Stomach (tissue), 4 donors: ENCODE measurements around the gene SPON2.

ENCODE experiments used
- POLR2AphosphoS5 ChIP-seq, 3 donors: sonication (generic); formaldehyde crosslinking; IDR thresholded peaks; one replicate each; pipeline ENCODE4 v1.6.1; 2016; ENCODE audit warnings: antibody characterized with exemption in 3 of 3
- TF ChIP-seq, protein P1 (sequence below), 7 experiments: fragments of 450-650 bp in 4 of 7; fragments of 200-600 bp in 3 of 7; sonication (generic) in 3 of 7; IDR thresholded peaks; one replicate each; pipeline ENCODE4 v1.5.1; 2016 to 2019; ENCODE audit warnings: antibody characterized with exemption in 7 of 7, control low read depth in 2 of 7, mild to moderate bottlenecking in 1 of 7

DNA sequence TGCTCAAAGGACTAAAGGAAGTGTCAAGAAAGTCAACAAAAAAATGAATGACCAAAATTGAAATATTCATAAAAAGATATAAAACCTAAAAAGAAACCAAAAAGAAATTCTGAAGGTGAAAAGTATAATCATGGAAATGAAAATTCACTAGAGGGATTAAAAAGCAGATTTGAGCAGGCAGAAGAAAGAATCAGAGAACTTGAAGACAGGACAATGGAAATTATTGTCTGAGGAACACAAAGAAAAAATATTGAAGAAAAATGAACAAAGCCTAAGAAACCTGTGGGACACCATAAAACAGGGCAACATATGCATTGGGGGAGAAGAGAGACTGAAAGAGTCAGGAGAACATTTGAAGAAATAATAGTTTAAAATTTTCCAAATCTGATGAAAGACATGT, 9.9 kb upstream of the SPON2 start:
- TF ChIP-seq, protein P1, sequence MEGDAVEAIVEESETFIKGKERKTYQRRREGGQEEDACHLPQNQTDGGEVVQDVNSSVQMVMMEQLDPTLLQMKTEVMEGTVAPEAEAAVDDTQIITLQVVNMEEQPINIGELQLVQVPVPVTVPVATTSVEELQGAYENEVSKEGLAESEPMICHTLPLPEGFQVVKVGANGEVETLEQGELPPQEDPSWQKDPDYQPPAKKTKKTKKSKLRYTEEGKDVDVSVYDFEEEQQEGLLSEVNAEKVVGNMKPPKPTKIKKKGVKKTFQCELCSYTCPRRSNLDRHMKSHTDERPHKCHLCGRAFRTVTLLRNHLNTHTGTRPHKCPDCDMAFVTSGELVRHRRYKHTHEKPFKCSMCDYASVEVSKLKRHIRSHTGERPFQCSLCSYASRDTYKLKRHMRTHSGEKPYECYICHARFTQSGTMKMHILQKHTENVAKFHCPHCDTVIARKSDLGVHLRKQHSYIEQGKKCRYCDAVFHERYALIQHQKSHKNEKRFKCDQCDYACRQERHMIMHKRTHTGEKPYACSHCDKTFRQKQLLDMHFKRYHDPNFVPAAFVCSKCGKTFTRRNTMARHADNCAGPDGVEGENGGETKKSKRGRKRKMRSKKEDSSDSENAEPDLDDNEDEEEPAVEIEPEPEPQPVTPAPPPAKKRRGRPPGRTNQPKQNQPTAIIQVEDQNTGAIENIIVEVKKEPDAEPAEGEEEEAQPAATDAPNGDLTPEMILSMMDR (IDR thresholded peaks at IDR 0.05): no peak
- no peak for TF ChIP-seq POLR2AphosphoS5 (IDR thresholded peaks at IDR 0.05)
